Measurements from ENCODE around the gene PTPRN2.

GRCh38 chr7:158274404-158274811 lies 313.2 kb downstream of the PTPRN2 start:
- TF ChIP-seq CTCF (conservative IDR thresholded peaks at IDR 0.05) = no peak
- TF ChIP-seq EZH2 (IDR thresholded peaks at IDR 0.05; ENCODE audit: low read depth) = no peak

All from PC-9 (cell line).